HG02678 (cell line): Measurements from ENCODE around the gene AKR1E2.
A peak's percentile ranks its signal among the peaks of the same experiment; 100 is the strongest.

ENCODE experiments used
- ATAC-seq: cut with Tn5 transposase; IDR thresholded peaks from one replicate; pipeline ENCODE4 v1.9.1; 2021; ENCODE audit warnings: mild to moderate bottlenecking, moderate library complexity; ENCODE audit not compliant: unreplicated experiment

AKR1E2 gene

GRCh38 chr10:4843525-4844180 is 17.6 kb downstream of the AKR1E2 start:
- ATAC-seq: no peak

GRCh38 chr10:4844864-4845263 is 18.9 kb downstream of the AKR1E2 start:
- ATAC-seq: no peak

- no peak for ATAC-seq
Measured at GRCh38 chr10:4845766-4846165, 19.8 kb downstream of the AKR1E2 start.

GRCh38 chr10:4846775-4847174 is 20.8 kb downstream of the AKR1E2 start:
- no peak for ATAC-seq

- ATAC-seq: no peak
Measured at GRCh38 chr10:4847561-4848355, 21.8 kb downstream of the AKR1E2 start.

- ATAC-seq: no peak
Measured at GRCh38 chr10:4848356-4849041, 22.5 kb downstream of the AKR1E2 start.

- ATAC-seq: no peak
Measured at GRCh38 chr10:4849042-4849402, 23.0 kb downstream of the AKR1E2 start.

GRCh38 chr10:4849555-4850242 is 23.7 kb downstream of the AKR1E2 start:
- ATAC-seq: peak; percentile 91

- ATAC-seq: no peak
Measured at GRCh38 chr10:4850397-4850796, 24.4 kb downstream of the AKR1E2 start.

- ATAC-seq: no peak
Measured at GRCh38 chr10:4851176-4851575, 25.2 kb downstream of the AKR1E2 start.

- ATAC-seq: no peak
Measured at GRCh38 chr10:4851846-4852245, 25.8 kb downstream of the AKR1E2 start.

- ATAC-seq: no peak
Measured at GRCh38 chr10:4865945-4866661, 40.1 kb downstream of the AKR1E2 start.

GRCh38 chr10:4867109-4867519 is 41.1 kb downstream of the AKR1E2 start:
- ATAC-seq: no peak

- ATAC-seq: no peak
Measured at GRCh38 chr10:4867520-4868356, 41.7 kb downstream of the AKR1E2 start.

GRCh38 chr10:4868357-4868657 is 42.3 kb downstream of the AKR1E2 start:
- ATAC-seq: no peak

GRCh38 chr10:4882704-4883078 is 56.7 kb downstream of the AKR1E2 start:
- ATAC-seq: no peak

GRCh38 chr10:4883079-4883739 is 57.2 kb downstream of the AKR1E2 start:
- ATAC-seq: no peak

GRCh38 chr10:4885162-4885561 is 59.2 kb downstream of the AKR1E2 start:
- no peak for ATAC-seq

- ATAC-seq: no peak
Measured at GRCh38 chr10:4887501-4887900, 61.5 kb downstream of the AKR1E2 start.

- no peak for ATAC-seq
Measured at GRCh38 chr10:4888236-4888635, 62.2 kb downstream of the AKR1E2 start.
